GM18517 (cell line): ENCODE measurements around the gene JADE3.

Experiments used
- ATAC-seq: cut with Tn5 transposase; IDR thresholded peaks from one replicate; pipeline ENCODE4 v1.9.1; 2021; ENCODE audit warnings: mild to moderate bottlenecking, moderate library complexity; ENCODE audit not compliant: unreplicated experiment

Gene JADE3

DNA sequence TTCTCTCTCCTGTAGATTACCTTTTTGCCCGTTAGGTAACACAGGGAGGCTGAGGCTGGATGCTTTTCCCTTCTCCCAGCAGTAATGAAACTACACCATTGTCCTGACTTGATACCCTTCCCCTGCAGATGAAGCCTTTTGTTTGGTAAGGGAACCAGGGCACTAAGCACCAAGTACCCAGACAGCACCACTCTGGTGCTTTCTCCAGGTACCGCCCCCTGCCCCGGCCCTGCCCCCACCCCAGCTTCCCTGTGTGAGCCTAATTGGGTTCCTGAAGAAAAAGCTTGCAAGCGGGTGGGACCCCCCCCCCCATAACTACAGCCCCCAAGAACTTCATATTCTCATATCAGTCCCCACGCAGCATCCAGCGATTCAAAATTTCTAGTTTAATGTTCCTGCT lies 79.8 kb downstream of the JADE3 start:
- no peak for ATAC-seq

DNA sequence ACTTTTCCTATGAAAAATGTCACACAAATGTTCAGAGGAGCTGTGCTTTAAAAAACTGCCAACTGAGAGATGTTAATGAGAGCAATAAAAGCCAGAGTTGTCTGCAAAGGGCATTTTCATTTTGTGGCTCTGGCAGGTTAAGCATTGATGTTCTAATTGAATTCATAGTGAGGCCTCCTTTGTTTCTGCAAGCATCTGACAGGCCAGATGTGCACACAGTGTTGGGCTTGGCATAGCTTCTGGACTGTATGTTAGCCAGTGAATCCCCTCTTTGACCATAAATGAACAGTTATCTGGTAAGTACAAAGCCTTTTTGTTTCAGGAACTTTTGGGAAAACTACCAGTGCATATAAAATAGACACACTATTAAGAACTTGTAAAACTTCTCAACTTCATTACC lies 81.9 kb downstream of the JADE3 start:
- no peak for ATAC-seq

- ATAC-seq = no peak
These were observed 99.9 kb downstream of the JADE3 start for GRCh38 chrX:47012131-47012530.

DNA sequence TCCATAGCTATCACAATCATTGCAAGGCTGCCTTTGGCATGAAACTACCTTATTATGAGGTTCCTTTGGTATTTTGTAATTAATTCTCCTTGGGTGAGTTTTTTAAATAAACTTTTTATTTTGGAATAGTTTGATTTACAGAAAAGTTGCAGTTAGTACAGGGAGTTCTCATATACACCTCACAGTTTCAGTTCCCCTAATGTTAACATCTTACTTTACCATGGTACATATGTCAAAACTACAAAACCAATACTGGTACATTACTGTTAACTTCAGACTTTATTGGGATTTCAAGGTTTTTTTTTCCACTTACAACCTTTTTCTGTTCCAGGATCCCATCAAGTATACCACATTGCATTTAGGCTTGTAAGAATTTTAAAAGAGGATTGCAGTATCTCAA lies 114.0 kb downstream of the JADE3 start:
- ATAC-seq = no peak

- ATAC-seq = no peak
These were observed 118.1 kb downstream of the JADE3 start for GRCh38 chrX:47030339-47030738.

DNA sequence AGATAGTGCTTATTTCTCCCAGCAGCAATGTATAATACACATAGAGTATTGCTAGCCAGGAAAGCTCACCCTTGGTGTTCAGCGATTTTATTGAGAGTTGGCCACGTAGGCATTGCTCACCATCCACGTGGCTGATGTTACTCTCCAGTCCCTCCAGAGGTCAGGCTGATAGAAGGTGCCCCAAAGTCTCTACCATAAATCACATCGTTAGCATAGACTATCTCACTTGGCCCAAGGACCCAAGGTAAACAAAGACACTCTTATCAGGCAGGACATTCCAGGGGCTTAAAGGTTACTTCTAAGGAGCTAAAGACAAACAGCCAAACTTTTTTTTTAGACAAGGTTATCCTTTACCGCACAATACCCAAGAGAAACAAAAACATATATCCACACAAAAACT lies 135.8 kb downstream of the JADE3 start:
- no peak for ATAC-seq

DNA sequence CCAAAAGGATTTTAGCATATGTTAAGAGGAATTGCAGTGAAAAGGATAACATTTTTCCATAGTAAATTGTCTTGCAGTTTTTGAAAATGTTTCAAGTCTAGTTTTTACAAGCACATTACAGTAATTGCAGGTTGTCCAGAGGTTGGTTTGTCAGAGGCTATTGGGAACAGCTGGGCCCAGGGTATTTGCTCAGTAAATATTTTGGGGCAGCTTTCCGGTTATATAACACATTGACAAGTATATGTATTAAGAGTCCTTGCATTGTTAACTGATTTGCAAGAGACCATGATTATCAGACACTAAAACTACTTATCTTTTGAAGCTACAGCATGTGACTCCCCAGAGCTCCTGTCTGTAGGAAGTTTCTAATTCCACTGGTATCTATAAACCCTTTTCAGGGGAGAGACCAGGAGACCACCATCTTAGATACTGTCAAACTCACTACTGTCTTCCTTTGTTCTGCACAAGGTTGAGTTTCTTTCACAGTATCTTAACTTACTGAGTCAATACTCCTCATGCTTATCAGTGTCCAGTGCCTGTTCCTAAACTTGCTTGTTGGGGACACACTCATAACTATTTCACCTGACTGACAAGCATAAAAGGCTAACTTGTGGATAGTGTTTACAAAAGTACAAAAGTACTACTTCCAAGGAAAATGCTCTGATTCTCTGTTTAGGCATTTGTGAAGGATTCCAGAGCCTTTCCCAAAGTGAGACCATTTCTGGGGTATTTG lies 147.1 kb downstream of the JADE3 start:
- ATAC-seq = no peak

GRCh38 chrX:47060708-47061107 lies 148.5 kb downstream of the JADE3 start:
- no peak for ATAC-seq

DNA sequence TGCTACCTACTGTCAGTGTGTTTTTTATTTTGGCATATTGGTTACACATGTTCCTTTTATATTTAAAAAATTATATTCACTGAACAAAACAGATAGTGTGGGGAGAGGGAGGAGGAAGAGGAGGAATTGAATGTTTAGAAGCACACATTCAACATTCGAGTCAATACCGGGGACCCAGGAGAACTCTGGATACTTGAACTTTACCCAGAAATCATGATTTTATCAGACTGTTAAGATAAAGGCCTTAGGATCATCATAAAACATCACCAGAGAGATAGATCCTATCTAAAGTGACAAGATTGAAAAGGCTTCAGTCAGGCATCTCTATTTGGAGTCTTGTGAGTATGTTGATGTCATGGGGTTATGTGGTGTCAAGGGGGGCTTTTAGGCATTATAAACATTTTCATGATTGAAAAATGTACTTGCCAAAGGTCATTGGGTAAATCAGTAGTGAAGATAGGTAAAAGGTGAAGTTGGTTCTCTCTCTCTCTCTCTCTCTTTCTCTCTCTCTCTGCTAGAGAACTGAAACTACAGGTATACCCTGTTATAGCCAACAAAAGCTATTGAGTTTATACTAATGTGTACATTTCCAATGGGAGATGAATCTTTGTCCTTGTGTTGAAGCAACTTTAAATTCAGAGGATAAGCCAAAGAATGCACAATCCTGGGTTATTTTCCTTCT lies 149.2 kb downstream of the JADE3 start:
- ATAC-seq = no peak

DNA sequence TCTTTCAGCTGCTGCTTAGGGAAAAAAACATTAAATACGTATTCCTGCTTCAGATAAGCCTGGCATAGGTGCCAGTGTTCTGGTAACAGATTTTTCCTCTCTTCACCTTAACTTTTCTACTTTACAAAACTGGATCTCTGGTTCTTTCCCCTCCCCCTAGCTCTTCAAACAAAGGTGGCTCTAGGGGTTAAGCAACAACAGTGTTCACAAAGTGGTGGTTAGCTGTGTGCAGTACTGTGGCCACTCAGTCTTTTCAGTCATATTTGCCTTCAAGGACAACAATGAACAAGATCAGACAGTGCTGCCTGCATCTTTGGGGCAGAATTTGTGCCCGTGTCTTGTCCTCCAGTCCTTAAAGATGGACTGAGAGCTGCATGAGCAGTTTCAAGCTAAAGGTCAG lies 151.0 kb downstream of the JADE3 start:
- no peak for ATAC-seq

DNA sequence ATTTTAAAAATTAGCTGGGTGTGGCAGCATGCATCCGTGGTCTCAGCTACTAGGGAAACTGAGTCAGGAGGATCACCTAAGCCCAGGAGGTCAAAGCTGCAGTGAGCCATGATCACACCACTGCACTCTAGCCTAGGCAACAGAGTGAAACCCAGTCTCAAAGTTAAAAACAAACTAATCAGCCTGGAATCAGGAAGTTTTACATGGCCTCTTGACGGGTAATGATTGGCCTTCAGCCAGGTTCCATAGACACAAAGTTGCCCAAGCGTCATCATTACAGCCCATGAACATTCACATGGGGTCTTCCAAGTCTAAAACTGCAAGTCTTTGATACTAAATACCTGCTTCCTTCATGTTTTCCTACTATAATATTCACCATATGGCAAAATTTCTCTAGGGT lies 156.0 kb downstream of the JADE3 start:
- no peak for ATAC-seq

DNA sequence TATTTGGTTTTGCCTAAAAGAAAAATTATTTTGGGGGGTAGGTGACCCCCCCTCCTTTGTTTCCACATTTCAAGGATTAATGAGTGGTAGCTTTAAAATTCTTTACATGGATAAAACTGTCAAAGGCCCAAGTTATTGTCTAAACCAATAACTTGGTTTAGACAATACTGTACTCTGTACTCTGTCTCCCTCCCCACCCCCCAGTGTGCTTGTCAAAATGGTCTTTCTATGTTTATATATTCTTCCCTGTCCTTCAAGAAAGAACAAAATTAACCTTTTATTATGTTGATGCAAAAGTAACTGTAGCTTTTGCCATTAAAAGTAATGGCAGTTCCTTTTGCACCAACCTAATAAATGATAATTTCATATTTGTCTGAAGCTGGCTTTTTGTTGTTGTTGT lies 156.5 kb downstream of the JADE3 start:
- no peak for ATAC-seq

DNA sequence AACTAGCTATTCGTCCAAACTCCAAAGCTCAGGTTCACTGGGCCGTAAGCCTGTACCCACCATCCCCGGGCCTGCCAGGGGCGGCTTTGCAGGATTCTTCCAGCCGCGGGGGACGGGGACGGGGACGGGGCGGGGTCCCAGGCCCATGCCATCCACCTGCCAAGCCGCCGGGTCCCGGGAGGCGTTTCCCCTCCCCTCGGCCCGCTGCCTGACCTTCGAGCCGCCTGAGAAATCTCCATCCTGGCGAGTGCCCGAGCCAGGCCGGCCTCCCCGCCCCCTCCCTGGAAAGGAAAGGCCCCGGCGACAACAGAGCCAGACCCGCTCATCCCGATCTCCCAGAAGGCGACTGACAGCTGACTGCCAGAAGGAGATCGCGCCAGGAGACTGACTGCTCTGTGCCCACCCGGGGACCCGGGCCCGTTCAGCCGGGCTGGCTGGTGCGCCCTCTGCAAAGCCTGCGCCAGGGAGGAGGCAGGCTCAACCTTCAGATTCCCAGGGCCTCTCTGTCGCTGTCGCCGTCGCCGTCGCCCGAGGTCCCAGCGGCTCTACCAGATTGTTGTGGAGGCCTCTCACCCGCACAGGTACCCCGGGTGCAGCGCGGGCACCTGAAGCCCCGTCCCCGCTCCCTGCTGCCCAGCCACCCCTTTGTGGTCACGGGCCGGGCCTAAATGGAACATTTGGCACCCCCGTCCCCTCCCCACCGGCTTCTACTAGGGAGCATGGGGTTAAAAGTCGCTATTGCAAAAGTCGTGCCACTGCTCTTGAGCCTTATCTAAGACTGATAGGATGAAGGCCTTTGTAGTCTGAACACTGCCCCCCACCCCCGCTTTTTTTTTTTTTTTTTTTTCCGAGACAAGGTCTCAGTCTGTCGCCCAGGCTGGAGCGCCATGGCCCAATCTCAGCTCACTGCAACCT lies 166.2 kb downstream of the JADE3 start, which contains the start of gene RGN:
TSS of gene RGN (plus strand) at position 315 of the 915 bp plus-strand sequence. CDS start 2,702 bp downstream, outside the sequence.
- ATAC-seq = no peak

GRCh38 chrX:47080215-47080914 lies 168.1 kb downstream of the JADE3 start:
- ATAC-seq = no peak

- no peak for ATAC-seq
These were observed 168.7 kb downstream of the JADE3 start for GRCh38 chrX:47080915-47081236.

- ATAC-seq = no peak
These were observed 179.0 kb downstream of the JADE3 start for GRCh38 chrX:47091149-47091775.

DNA sequence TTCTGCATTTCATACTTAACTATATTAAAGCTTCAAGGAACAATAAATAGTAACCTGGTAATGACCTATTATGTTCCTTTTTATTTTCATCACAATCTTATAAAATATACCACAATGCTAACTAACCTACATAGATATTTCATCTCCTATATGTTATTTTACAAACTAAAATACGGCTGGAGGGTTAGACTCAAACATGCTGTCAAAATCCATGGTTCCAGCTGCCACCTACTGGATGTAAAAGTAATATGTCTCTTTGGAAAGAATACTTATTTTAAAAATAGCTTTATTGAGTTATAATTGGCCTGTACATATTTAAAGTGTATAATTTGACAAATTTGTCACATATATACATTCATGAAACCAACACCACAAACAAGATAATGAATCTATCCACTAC lies 181.0 kb downstream of the JADE3 start:
- no peak for ATAC-seq

- ATAC-seq = no peak
These were observed 181.6 kb downstream of the JADE3 start for GRCh38 chrX:47093860-47094259.

- no peak for ATAC-seq
These were observed 184.8 kb downstream of the JADE3 start for GRCh38 chrX:47097018-47097417.

DNA sequence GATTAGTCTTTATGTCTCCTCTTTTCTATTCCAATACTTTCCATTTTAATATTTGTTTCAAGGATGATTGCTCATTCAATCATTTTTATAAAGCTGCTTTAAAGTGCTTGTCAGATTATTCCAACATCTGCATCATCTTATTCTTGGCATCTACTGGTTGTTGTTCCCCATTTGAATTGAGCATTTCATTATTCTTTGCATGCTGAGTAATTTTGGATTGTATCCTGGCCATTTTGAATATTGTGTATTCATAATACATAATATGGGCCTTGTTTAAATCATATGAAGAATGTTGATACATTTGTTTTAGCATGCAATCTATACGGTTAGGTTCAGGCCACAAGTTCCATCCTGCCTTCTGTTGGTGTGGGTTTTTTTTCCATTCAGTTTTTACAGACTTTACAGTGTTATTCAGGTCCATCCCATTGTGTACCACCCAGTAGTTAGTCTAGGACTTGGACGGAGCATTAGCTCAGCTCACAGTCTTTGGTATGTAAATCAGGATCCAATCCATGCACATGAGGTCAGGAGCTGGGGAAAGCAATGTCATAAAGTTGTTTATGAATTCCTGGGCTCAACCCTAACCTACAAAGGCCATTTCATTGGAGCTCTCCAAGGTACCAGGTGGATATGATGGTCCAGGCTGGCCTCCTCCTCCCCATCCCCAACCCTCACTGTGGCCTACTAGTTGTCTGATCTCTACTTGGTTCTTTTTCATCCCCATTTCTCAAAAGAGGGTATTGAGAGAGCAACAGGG lies 186.3 kb downstream of the JADE3 start:
- ATAC-seq = no peak
